GM18951 (cell line): ENCODE data around the gene CTU2.

Experiments
- POLR2A ChIP-seq: IDR thresholded peaks from 4 replicates; pipeline ENCODE4 v1.6.1; 2011; ENCODE audit warnings: mild to moderate bottlenecking; ENCODE audit not compliant: insufficient read length, insufficient read depth; ENCODE audit errors: extremely low read depth
- in situ Hi-C: fragments of 300-500 bp; cut with MboI; formaldehyde crosslinking; loops from one replicate; pipeline ENCODE4 v1.12.0; 2022; ENCODE audit warnings: low sequenced_read_pairs, mixed read lengths, inconsistent platforms; ENCODE audit not compliant: unreplicated experiment

Gene CTU2

DNA sequence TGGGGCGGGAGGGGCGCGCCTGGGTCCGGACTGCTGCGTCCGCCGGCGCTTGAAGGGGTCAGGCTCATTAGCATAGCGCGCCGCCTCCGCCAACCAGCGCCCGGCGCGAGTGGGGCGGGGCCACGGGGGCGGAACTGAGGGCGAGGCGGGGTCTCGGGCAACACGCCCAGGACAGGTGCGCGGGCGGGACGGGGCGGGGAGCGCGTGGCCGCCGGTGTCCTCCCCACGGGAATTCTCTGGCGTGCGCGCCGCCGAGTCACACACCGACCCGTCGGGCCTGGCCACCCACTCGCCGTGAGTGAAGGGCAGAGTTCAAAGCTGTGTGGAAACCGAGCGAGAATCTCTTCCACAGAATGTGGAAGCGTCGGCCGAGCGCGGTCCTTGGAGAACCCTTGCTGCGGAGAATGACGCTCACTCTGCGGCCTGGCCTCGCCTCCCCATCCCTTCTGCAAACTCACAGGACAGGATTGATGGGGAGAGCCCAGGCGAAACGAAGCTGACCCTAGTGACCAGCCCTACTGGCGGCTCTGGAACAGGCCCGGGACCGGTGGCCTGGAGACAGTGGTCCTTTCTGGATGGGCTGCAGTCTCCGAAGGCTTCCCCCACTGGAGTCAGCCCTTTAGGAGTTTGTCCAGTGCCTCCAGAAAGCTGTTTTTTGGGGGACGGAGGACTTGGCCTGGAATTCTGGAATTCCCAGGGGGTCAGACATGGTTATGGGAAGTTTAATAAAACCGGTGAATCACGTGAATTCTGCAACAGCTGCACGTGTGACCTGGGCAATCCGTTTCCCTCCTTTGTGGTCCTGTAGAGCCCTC is 19.7 kb upstream of the CTU2 start, which contains the start of gene SNAI3:
Gene SNAI3, minus strand, starts transcription at position 69 of the 815 bp plus-strand sequence. CDS start 101 bp downstream, outside the sequence.
- no peak for TF ChIP-seq POLR2A
- in situ Hi-C loops, result no loop called here

DNA sequence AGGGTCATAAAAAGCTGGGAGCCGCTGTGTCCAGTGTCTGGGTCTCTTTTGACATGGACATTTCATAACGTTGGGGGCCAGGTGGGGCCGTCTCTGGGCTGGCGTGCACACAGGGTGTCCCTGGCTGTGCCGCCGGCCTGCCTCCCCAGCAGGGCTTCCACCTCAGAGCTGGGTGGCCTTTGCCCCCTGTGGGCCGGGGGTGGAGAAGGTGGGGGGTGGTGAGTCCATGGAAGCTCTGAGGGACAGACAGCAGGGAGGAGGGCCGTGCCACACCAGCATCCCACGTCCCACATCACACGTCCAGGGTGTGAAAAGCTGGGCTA is 19.1 kb upstream of the CTU2 start:
- TF ChIP-seq POLR2A, result no peak
- in situ Hi-C loops, result no loop called here

DNA sequence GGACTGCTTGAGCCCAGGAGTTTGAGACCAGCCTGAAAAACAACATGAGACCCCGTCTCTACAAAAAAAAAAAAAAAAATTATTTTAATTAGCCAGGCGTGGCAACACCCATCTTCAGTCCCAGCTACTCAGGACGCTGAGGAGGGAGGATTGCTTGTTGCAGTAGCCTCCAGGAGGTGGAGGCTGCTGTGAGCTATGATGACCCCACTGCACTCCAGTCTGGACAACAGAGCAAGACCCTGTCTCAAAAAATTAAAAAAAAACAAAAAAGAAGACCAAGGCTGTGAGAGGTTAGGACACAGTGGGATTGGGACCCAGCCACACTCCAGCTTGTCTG is 18.7 kb upstream of the CTU2 start:
- TF ChIP-seq POLR2A, result no peak
- in situ Hi-C loops, result no loop called here

- no peak for TF ChIP-seq POLR2A
- in situ Hi-C loops, result no loop called here
These were observed 18.1 kb upstream of the CTU2 start for GRCh38 chr16:88688013-88688778.

DNA sequence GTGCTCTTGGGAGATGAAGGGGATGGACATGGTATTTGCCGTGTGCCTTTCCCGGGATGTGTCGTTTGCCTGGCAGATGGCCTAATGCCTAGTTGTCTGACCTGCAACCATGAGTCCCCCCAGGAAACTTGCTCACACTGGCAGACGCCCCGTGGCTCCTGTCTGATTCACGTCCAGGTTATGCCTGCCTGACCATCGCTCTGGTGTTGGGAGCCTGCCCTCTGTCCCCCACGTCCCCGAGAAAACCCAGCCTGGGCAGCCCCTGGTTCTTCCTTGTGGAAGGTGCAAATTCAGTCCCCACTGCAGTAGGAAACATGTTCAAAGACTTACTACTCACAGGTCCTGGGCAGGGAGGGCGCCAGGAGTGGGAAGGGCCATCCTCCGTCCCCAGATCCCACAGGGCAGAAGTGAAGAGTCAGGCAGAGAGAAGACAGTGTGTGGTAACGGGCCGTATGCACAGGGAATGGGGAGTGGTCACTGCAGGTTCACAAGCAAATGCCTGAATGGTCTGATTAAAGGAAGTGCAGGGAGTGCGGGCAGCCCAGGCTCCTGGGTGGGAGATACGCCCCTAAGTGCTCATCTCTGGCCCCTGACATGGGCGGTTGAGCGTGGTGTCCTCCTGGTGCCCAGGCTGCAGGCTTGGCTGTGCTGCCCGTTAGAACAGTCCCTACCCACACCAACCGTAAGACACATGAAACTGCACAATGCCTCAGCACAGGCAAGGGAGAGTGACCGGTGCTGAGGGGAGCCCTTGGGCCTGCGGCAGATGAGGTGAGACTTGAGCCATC is 15.8 kb upstream of the CTU2 start:
- TF ChIP-seq POLR2A, result no peak
- in situ Hi-C loops, result no loop called here

- in situ Hi-C loops, result no loop called here
- TF ChIP-seq POLR2A, result no peak
These were observed 15.0 kb upstream of the CTU2 start for GRCh38 chr16:88691129-88691813.

DNA sequence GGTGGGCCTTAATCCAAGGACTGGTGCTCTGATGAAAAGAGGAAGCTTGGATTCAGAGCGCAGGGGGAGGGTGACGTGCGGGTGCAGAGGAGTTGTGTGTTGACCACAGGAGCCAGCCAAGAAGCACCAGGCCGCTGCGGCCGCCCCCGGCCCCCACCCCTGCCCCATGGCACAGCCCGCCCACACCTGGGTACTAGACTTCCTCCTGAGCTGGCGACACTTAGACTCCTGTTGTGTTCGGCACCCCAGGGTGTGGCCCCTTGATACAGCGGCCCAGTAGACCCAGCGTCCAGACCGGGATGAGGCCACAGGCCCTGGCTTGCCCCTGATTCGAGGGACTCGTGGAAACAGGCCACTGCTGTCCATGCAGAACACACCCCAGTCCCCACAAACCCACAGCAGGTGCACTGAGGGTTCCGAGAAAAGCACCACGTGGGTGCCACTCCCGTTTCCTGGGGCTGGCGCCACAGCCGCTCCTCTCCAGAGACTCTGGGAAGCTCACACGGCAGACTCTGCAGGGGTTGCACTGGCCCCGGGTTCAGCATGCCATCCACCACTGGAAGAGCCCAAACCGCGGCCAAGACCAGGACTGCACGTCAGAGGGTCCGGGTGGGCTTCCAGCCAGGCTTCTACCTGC is 14.3 kb upstream of the CTU2 start:
- no peak for TF ChIP-seq POLR2A
- in situ Hi-C loops, result no loop called here

DNA sequence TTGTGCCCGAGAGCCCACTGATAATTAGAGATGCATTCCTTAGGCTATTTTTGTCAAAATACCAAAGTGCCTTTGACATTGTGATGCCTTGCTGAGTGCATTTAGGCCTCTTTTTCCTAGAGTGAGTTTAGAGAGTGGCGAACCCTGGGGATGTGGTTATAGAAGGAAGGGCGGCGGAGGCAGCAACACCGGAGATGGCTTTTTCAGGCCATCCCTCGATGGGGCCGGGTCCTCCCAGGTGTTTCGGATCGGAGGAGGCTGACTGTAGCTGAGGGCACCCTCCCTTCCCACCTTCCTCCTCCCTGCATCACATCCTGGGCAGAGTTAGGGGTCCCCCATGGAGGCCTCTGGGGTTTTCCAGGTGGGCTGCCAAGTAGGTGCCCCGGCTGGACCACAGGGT is 13.4 kb upstream of the CTU2 start:
- in situ Hi-C loops, result no loop called here
- no peak for TF ChIP-seq POLR2A

- in situ Hi-C loops, result no loop called here
- TF ChIP-seq POLR2A, result no peak
These were observed 12.7 kb upstream of the CTU2 start for GRCh38 chr16:88693420-88694177.

- in situ Hi-C loops, result no loop called here
- TF ChIP-seq POLR2A, result no peak
These were observed 11.8 kb upstream of the CTU2 start for GRCh38 chr16:88694221-88695087.

DNA sequence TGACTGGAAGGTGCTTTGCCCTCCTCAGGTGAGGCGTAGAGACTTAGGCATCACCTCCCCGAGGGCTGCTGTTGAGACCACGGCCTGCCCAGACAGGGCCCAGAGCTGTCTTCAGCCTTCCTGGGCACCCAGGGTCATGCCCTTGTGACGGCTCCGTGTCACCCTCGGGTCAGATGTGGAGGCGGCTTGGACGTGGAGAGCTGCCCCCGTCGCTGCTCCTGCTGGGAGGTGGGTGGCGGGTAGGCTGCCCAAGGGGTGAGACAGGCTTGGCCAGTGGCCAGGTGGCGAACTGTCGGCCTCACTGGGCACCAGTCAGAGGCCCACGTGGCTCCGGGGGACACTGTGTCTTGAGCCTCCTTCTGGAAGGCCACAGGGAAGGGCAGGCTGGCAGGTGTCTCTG is 11.1 kb upstream of the CTU2 start:
- in situ Hi-C loops, result no loop called here
- no peak for TF ChIP-seq POLR2A

- TF ChIP-seq POLR2A, result no peak
- in situ Hi-C loops, result no loop called here
These were observed 10.6 kb upstream of the CTU2 start for GRCh38 chr16:88695753-88696152.
